GM12878 (cell line): ENCODE measurements around the gene CNPPD1. TPM values are rescaled to one million over a fixed set of nuclear protein-coding genes. Genes with fewer than 3 reads are reported as not detected.

ENCODE experiments used
- ATAC-seq: fragments of 200-7000 bp; cut with Tn5 transposase; 3 replicates; pipeline ENCODE4 v1.9.1; 2020; ENCODE audit warnings: mild to moderate bottlenecking, moderate library complexity
- BruUV-seq: library from RNA; stranded (reverse); fragments of 400-500 nt; replicated peaks from 2 replicates; lab custom pipeline; 2021; lab: Mats Ljungman, UMichigan
- CTCF ChIA-PET: fragments of 300-600 bp; sonication (Branson Sonifier 250); formaldehyde crosslinking; extraction: SDS; loops from one replicate; lab custom pipeline; 2021; ENCODE audit warnings: inconsistent platforms; lab: Yijun Ruan, JAX
- POLR2A ChIA-PET: fragments of 350-600 bp; formaldehyde crosslinking; extraction: SDS; loops from one replicate; lab custom pipeline; 2021; ENCODE audit warnings: inconsistent platforms; lab: Charles Lee
- RAD21 ChIA-PET: fragments of 300-600 bp; sonication (Branson Sonifier 250); formaldehyde crosslinking; loops from one replicate; lab custom pipeline; 2023; ENCODE audit warnings: antibody characterized with exemption; ENCODE audit not compliant: unreplicated experiment; lab: Charles Lee
- SMC1A ChIA-PET: fragments of 300-600 bp; sonication (Branson Sonifier 250); formaldehyde crosslinking; loops from one replicate; lab custom pipeline; 2023; ENCODE audit not compliant: unreplicated experiment, uncharacterized antibody; lab: Charles Lee
- DNase-seq: peaks from one replicate; pipeline ENCODE4 v3.0.0-alpha.2; 2011; ENCODE audit warnings: low read depth, low spot score
- FAIRE-seq: peaks from 3 replicates; lab custom pipeline; 2011; peaks lifted over from hg19 to GRCh38; lab: Jason Lieb, UNC
- H2AFZ ChIP-seq: 2 replicates; pipeline ENCODE4 v1.6.0; 2011; ENCODE audit warnings: low read depth, low read length, control low read depth; ENCODE audit not compliant: control insufficient read depth
- H3K27ac ChIP-seq: 2 replicates; pipeline ENCODE4 v1.5.1; 2011; ENCODE audit warnings: control low read depth; ENCODE audit not compliant: control insufficient read depth, insufficient read depth
- H3K27me3 ChIP-seq, 2 experiments: replicated peaks in 1 of 2; 2 replicates each; pipeline versions ENCODE4 v1.6.0 to v1.6.1; 2011; ENCODE audit warnings: low read length in 1 of 2; ENCODE audit not compliant: control insufficient read depth in 2 of 2, insufficient read depth in 2 of 2
- H3K36me3 ChIP-seq, 2 experiments: 2 replicates each; pipeline ENCODE4 v1.5.1; 2011; ENCODE audit warnings: low read length in 1 of 2; ENCODE audit not compliant: control insufficient read depth in 2 of 2, insufficient read depth in 2 of 2
- H3K4me1 ChIP-seq: 2 replicates; pipeline ENCODE4 v1.6.1; 2011; ENCODE audit warnings: mild to moderate bottlenecking, low read length, moderate library complexity, mixed read lengths; ENCODE audit not compliant: control insufficient read depth, insufficient read depth
- H3K4me2 ChIP-seq: 2 replicates; pipeline ENCODE4 v1.6.0; 2011; ENCODE audit warnings: control low read depth; ENCODE audit not compliant: control insufficient read depth, insufficient read depth
- H3K4me3 ChIP-seq: fragments of 200-600 bp; sonication (generic); 2 replicates; pipeline ENCODE4 v1.5.1; 2016
- H3K79me2 ChIP-seq: 2 replicates; pipeline ENCODE4 v1.6.0; 2011; ENCODE audit warnings: low read length; ENCODE audit not compliant: control insufficient read depth, insufficient read depth
- H3K9ac ChIP-seq: 2 replicates; pipeline ENCODE4 v1.8.0; 2011; ENCODE audit warnings: low read length, control low read depth, mixed read lengths; ENCODE audit not compliant: control insufficient read depth, insufficient read depth
- H3K9me3 ChIP-seq: replicated peaks from 3 replicates; pipeline ENCODE4 v1.5.1; 2011; ENCODE audit warnings: mild to moderate bottlenecking, low read length; ENCODE audit not compliant: control insufficient read depth, insufficient read depth
- H4K20me1 ChIP-seq: 2 replicates; pipeline ENCODE4 v1.6.0; 2011; ENCODE audit not compliant: control insufficient read depth, insufficient read depth
- BCL11A ChIP-seq: IDR thresholded peaks from 2 replicates; pipeline ENCODE4 v1.6.1; 2011; ENCODE audit warnings: low read depth, low read length
- BMI1 ChIP-seq: fragments of 450-650 bp; IDR thresholded peaks from 2 replicates; pipeline ENCODE4 v1.6.1; 2016; ENCODE audit warnings: mild to moderate bottlenecking, moderate library complexity, borderline replicate concordance
- CHD4 ChIP-seq: fragments of 200-600 bp; sonication (generic); IDR thresholded peaks from 2 replicates; pipeline ENCODE4 v1.6.1; 2016; ENCODE audit warnings: mild to moderate bottlenecking
- EED ChIP-seq: sonication (generic); IDR thresholded peaks from 2 replicates; pipeline ENCODE4 v1.6.1; 2016; ENCODE audit warnings: antibody characterized with exemption, low read depth
- GABPA ChIP-seq: IDR thresholded peaks from 2 replicates; pipeline ENCODE4 v1.6.1; 2014; ENCODE audit warnings: antibody characterized with exemption, low read depth, mild to moderate bottlenecking, inconsistent platforms
- NFYB ChIP-seq: IDR thresholded peaks from 2 replicates; pipeline ENCODE4 v1.6.1; 2011; ENCODE audit warnings: low read depth, mild to moderate bottlenecking, low read length, improper control_type of control experiment, moderate library complexity; ENCODE audit not compliant: insufficient read depth
- NRF1 ChIP-seq: conservative IDR thresholded peaks from 2 replicates; pipeline ENCODE4 v1.6.1; 2011; ENCODE audit warnings: mild to moderate bottlenecking, low read depth, low read length, improper control_type of control experiment
- RAD51 ChIP-seq: fragments of 450-650 bp; IDR thresholded peaks from 2 replicates; pipeline ENCODE4 v1.6.1; 2016; ENCODE audit warnings: moderate library complexity, mild to moderate bottlenecking, inconsistent platforms
- RUNX3 ChIP-seq: IDR thresholded peaks from 2 replicates; pipeline ENCODE4 v1.6.1; 2012; ENCODE audit warnings: low read length, inconsistent platforms
- STAT3 ChIP-seq: IDR thresholded peaks from 2 replicates; pipeline ENCODE4 v1.6.1; 2011; ENCODE audit warnings: low read depth, low read length, improper control_type of control experiment
- SUPT20H ChIP-seq: IDR thresholded peaks from 2 replicates; pipeline ENCODE4 v1.6.1; 2011; ENCODE audit warnings: low read depth, mild to moderate bottlenecking, low read length, moderate library complexity, borderline replicate concordance; ENCODE audit not compliant: control insufficient read depth
- WGBS: methylation state at CpG from one replicate; pipeline ENCODE4 v1.1.6; 2016; ENCODE audit warnings: low lambda C conversion rate; ENCODE audit not compliant: insufficient replicate concordance, insufficient coverage; ENCODE audit errors: missing lambda C conversion rate; 5-methylcytosine and 5-hydroxymethylcytosine counted together
- in situ Hi-C: fragments of 300-500 bp; cut with MboI; formaldehyde crosslinking; loops from 9 replicates; pipeline ENCODE4 v1.14.3; 2018; ENCODE audit warnings: mixed read lengths
- intact Hi-C: fragments of 100-400 bp; cut with micrococcal nuclease; formaldehyde crosslinking; loops from one replicate; pipeline ENCODE4 v1.14.2; 2022; ENCODE audit not compliant: unreplicated experiment
- polyA plus RNA-seq, 11 experiments: library from polyadenylated mRNA; depleted of rRNA in 4 of 11; unstranded in 6 of 11; stranded (reverse) in 5 of 11; fragments of >200 nt; fragmentation: Nextera tagmentation in 4 of 11; fragmentation: Illumina TruSeq in 1 of 11; extraction: Ambion mirVana in 4 of 11; extraction: Trizol in 1 of 11; gene quantifications; 1 replicate in 1 of 11; 2 replicates in 10 of 11; pipeline versions ENCODE4 v1.2.1 to v1.2.3, GENCODE V29; 2011 to 2016; ENCODE audit warnings: inconsistent platforms in 2 of 11, missing spikeins in 2 of 11, low read depth in 1 of 11
- total RNA-seq, 4 experiments: library from RNA; depleted of rRNA in 3 of 4; stranded (reverse); fragments of >200 nt in 3 of 4; fragmentation: Illumina TruSeq in 1 of 4; extraction: Trizol in 1 of 4; gene quantifications; 2 replicates each; pipeline versions ENCODE4 v1.2.1 to v1.2.3, GENCODE V29; 2013 to 2021

CNPPD1 gene
- total and polyA plus RNA-seq, 10 of the 15 experiments (the other 5 are each of a cell fraction or from before 2014, with no cell fraction given), result 12.2 to 86.6 (median 43.4) TPM

DNA sequence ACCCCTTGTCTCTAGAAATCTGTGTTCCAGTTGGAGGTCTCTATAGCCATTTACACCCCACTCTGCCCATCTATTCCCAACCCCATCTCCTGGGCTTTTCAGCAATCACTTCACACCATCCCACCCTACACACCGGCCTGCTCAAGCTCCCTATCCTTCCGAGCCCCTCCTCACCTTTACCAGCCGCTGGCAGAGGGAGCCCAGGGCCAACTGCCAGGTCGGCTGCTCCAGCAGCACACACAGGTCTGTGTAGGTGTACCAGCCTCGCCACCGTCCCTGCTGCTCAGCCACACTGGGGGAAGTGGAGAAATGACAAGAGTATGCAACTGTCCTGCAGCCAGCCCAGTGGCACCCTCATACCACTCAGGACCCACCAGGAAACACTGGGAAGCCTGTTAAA, 3.5 kb downstream of the CNPPD1 start:
- RAD21 ChIA-PET, result interaction anchor here (1.4 to 4.1 kb wide), 2 partner anchors 36 to 123 kb away, joined by 3 to 33 read pairs; no protein-coding TSS in a partner anchor
- Histone ChIP-seq H3K4me3 (no peak overlapping the region), H3K4me2 (no peak overlapping the region), H2AFZ (no peak overlapping the region), H3K27ac (no peak overlapping the region), H3K36me3 (peaks cover 4 to 9% of the 10 kb centered on the region in 2 experiments), H3K27me3 (no peaks in the 10 kb centered on the region), H3K9ac (no peak overlapping the region), H4K20me1 (no peaks in the 10 kb centered on the region), H3K79me2 (peaks cover 19% of the 10 kb centered on the region), H3K4me1 (no peaks in the 10 kb centered on the region; the same call in 1 of the 2 replicates), H3K9me3 (no peaks in the 10 kb centered on the region)
- no peak for TF ChIP-seq NFYB
- no peak for TF ChIP-seq SUPT20H
- TF ChIP-seq RUNX3, result no peak
- no peak for TF ChIP-seq NRF1
- TF ChIP-seq EED, result no peak
- TF ChIP-seq RAD51, result no peak
- TF ChIP-seq BCL11A, result no peak
- TF ChIP-seq CHD4, result no peak
- TF ChIP-seq GABPA, result no peak
- TF ChIP-seq STAT3, result no peak
- TF ChIP-seq BMI1, result no peak
- POLR2A ChIA-PET, result interaction anchor here (5.0 kb wide), 1 partner anchor 34 kb away, joined by 47 read pairs; the partner anchor contains the start of gene ZFAND2B
- DNase-seq (no peak), ATAC-seq (no peak), FAIRE-seq (no peak)
- CTCF ChIA-PET, result interaction anchor here (0.5 to 5.6 kb wide), 6 partner anchors 11 to 344 kb away, joined by 3 to 48 read pairs (median 4); partner anchors contain the start of gene DNAJB2
- BruUV-seq, result no TSS peak
- SMC1A ChIA-PET, result interaction anchor here (0.7 to 1.4 kb wide), 4 partner anchors 16 to 122 kb away, joined by 3 to 6 read pairs (median 3); partner anchors contain the start of gene DNAJB2
- intact Hi-C loops (no loop called here), in situ Hi-C loops (loop anchor here (5.0 kb wide), 1 partner anchor 34 kb away; the partner anchor contains the start of gene ZFAND2B)
- 71% methylated on average over 6 of the region's 6 CpGs for WGBS
